Testis (tissue), 3 donors: ENCODE results near the gene ARF3. TPM values are rescaled to one million over a fixed set of nuclear protein-coding genes. Genes with fewer than 3 reads are reported as not detected.

Source experiments
- DNase-seq: peaks from one replicate; pipeline ENCODE4 v3.0.0-alpha.2; 2019
- H3K27ac ChIP-seq, 2 donors: fragments of 200-600 bp; sonication (generic); one replicate each; pipeline ENCODE4 v1.5.1; 2019
- H3K27me3 ChIP-seq: fragments of 200-600 bp; sonication (generic); one replicate; pipeline ENCODE4 v1.5.1; 2019
- H3K36me3 ChIP-seq: fragments of 200-600 bp; sonication (generic); one replicate; pipeline ENCODE4 v1.5.1; 2017; ENCODE audit warnings: low read depth; ENCODE audit errors: missing control alignments
- H3K4me1 ChIP-seq: fragments of 200-600 bp; sonication (generic); one replicate; pipeline ENCODE4 v1.5.1; 2019
- H3K4me3 ChIP-seq, 2 donors: fragments of 200-600 bp; sonication (generic); one replicate each; pipeline ENCODE4 v1.5.1; 2017 to 2019
- H3K9me3 ChIP-seq: fragments of 200-600 bp; sonication (generic); one replicate; pipeline ENCODE4 v1.5.1; 2017
- CTCF ChIP-seq, 3 experiments: fragments of 450-650 bp in 2 of 3; fragments of 200-600 bp in 1 of 3; sonication (generic) in 1 of 3; IDR thresholded peaks; one replicate each; pipeline ENCODE4 v1.5.1; 2016 to 2019; ENCODE audit warnings: antibody characterized with exemption in 3 of 3, mild to moderate bottlenecking in 2 of 3, moderate library complexity in 1 of 3
- POLR2A ChIP-seq: fragments of 450-650 bp; IDR thresholded peaks from one replicate; pipeline ENCODE4 v1.6.1; 2017; ENCODE audit warnings: antibody characterized with exemption, mild to moderate bottlenecking, moderate library complexity
- WGBS, 2 donors: methylation state at CpG; one replicate each; pipeline ENCODE4 v1.1.5; 2018; 5-methylcytosine and 5-hydroxymethylcytosine counted together
- intact Hi-C: fragments of 100-400 bp; cut with DNase I; formaldehyde crosslinking; loops from one replicate; pipeline ENCODE4 v1.15.1; 2023; ENCODE audit warnings: low total_unique reads
- polyA plus RNA-seq: library from polyadenylated mRNA; stranded (reverse); fragments of 350-450 nt; fragmentation: Illumina TruSeq; extraction: RNeasy Lipid Tissue Mini Kit (QIAGEN cat#74804); gene quantifications from one replicate; pipeline ENCODE4 v1.2.3, GENCODE V29; 2014; ENCODE audit warnings: low read depth, low replicate concordance; ENCODE audit not compliant: insufficient read depth
- total RNA-seq, 2 donors: library from RNA; depleted of rRNA; stranded (reverse); fragments of >200 nt; gene quantifications; one replicate each; pipeline ENCODE4 v1.2.3, GENCODE V29; 2016

Gene ARF3
- total and polyA plus RNA-seq, 3 donors from 2014 or later, result 78.3 to 134 (median 92.9) TPM

GRCh38 chr12:48952691-48953090 lies 4.6 kb downstream of the ARF3 start:
- WGBS, 2 donors, result 85 to 88% methylated on average over 4 of the region's 4 CpGs
- DNase-seq, result no peak
- intact Hi-C loops, result no loop called here

GRCh38 chr12:48947727-48948126 lies 9.6 kb downstream of the ARF3 start:
- H3K27ac ChIP-seq, result no peak overlapping the region
- 88 to 89% methylated on average over 3 of the region's 3 CpGs for WGBS, 2 donors
- H3K36me3 ChIP-seq, result no peaks in the 10 kb centered on the region
- no peak for DNase-seq
- TF ChIP-seq POLR2A, result no peak
- TF ChIP-seq CTCF (IDR thresholded peaks at IDR 0.05), result no peak
- H3K4me1 ChIP-seq, result peaks cover 9% of the 10 kb centered on the region
- intact Hi-C loops, result no loop called here
- no peaks in the 10 kb centered on the region for H3K9me3 ChIP-seq
- H3K4me3 ChIP-seq, result no peak overlapping the region
- H3K27me3 ChIP-seq, result no peaks in the 10 kb centered on the region

More at GRCh38 chr12:48952691-48953090, 4.6 kb downstream of the ARF3 start:
- Histone ChIP-seq H3K4me3 (no peak overlapping the region), H3K27me3 (no peaks in the 10 kb centered on the region), H3K4me1 (peaks cover 9% of the 10 kb centered on the region), H3K9me3 (no peaks in the 10 kb centered on the region), H3K36me3 (no peaks in the 10 kb centered on the region), H3K27ac (no peak overlapping the region)
- TF ChIP-seq POLR2A, result no peak
- no peak for TF ChIP-seq CTCF (IDR thresholded peaks at IDR 0.05)

GRCh38 chr12:48946943-48947342 lies 10.3 kb downstream of the ARF3 start:
- WGBS, 2 donors, result 53 to 61% methylated on average over 6 of the region's 6 CpGs
- no peaks in the 10 kb centered on the region for H3K9me3 ChIP-seq
- H3K36me3 ChIP-seq, result no peaks in the 10 kb centered on the region
- H3K4me1 ChIP-seq, result peaks cover 9% of the 10 kb centered on the region
- intact Hi-C loops, result no loop called here
- TF ChIP-seq POLR2A (no peak), CTCF (IDR thresholded peaks at IDR 0.05) (no peak)
- H3K27ac ChIP-seq, result no peak overlapping the region
- no peak overlapping the region for H3K4me3 ChIP-seq
- H3K27me3 ChIP-seq, result no peaks in the 10 kb centered on the region
- no peak for DNase-seq

GRCh38 chr12:48946205-48946604 lies 11.1 kb downstream of the ARF3 start:
- no peak overlapping the region for H3K4me3 ChIP-seq
- peaks cover 9% of the 10 kb centered on the region for H3K4me1 ChIP-seq
- no peak for DNase-seq
- no peaks in the 10 kb centered on the region for H3K9me3 ChIP-seq
- H3K36me3 ChIP-seq, result no peaks in the 10 kb centered on the region
- no peak for TF ChIP-seq POLR2A
- TF ChIP-seq CTCF (IDR thresholded peaks at IDR 0.05), result no peak
- no peaks in the 10 kb centered on the region for H3K27me3 ChIP-seq
- intact Hi-C loops, result no loop called here
- H3K27ac ChIP-seq, result no peak overlapping the region

GRCh38 chr12:48943221-48943620 lies 14.1 kb downstream of the ARF3 start:
- Histone ChIP-seq H3K4me3 (no peak overlapping the region), H3K36me3 (no peaks in the 10 kb centered on the region), H3K27ac (no peak overlapping the region), H3K4me1 (peaks cover 9% of the 10 kb centered on the region), H3K9me3 (no peaks in the 10 kb centered on the region), H3K27me3 (no peaks in the 10 kb centered on the region)
- 83 to 96% methylated on average over 4 of the region's 4 CpGs for WGBS, 2 donors
- TF ChIP-seq CTCF (IDR thresholded peaks at IDR 0.05) (no peak), POLR2A (no peak)
- intact Hi-C loops, result no loop called here
- DNase-seq, result no peak
